ENCODE measurements around the gene PTPRR.

PTPRR gene

GRCh38 chr12:70663838-70664237 lies 256.7 kb downstream of the PTPRR start:
- DNase-seq (ENCODE audit: low read depth, low spot score): no peak
- CTCF ChIA-PET: no interaction called here
- no peak overlapping the region for H3K4me3 ChIP-seq (ENCODE audit: low read depth, low read length)
- TF ChIP-seq CTCF (IDR thresholded peaks at IDR 0.05; ENCODE audit: insufficient read depth, low read length, missing control alignments): no peak
- POLR2A ChIA-PET: no interaction called here

GRCh38 chr12:70661466-70662161 lies 258.9 kb downstream of the PTPRR start:
- ChIA-PET POLR2A (no interaction called here), CTCF (no interaction called here)
- no peak overlapping the region for H3K4me3 ChIP-seq (ENCODE audit: low read depth, low read length)
- no peak for TF ChIP-seq CTCF (IDR thresholded peaks at IDR 0.05; ENCODE audit: insufficient read depth, low read length, missing control alignments)
- DNase-seq (ENCODE audit: low read depth, low spot score): peak; percentile 78

GRCh38 chr12:70660620-70661219 lies 259.8 kb downstream of the PTPRR start:
- no peak for TF ChIP-seq CTCF (IDR thresholded peaks at IDR 0.05; ENCODE audit: insufficient read depth, low read length, missing control alignments)
- POLR2A ChIA-PET: no interaction called here
- DNase-seq (ENCODE audit: low read depth, low spot score): peak; percentile 59
- no peak overlapping the region for H3K4me3 ChIP-seq (ENCODE audit: low read depth, low read length)
- CTCF ChIA-PET: no interaction called here

GRCh38 chr12:70660002-70660604 lies 260.4 kb downstream of the PTPRR start:
- no peak for TF ChIP-seq CTCF (IDR thresholded peaks at IDR 0.05; ENCODE audit: insufficient read depth, low read length, missing control alignments)
- CTCF ChIA-PET: interaction anchor here (0.8 to 1.1 kb wide), 2 partner anchors 9 to 10 kb away, joined by 4 read pairs; no protein-coding TSS in a partner anchor
- H3K4me3 ChIP-seq (ENCODE audit: low read depth, low read length): no peak overlapping the region
- POLR2A ChIA-PET: no interaction called here
- no peak for DNase-seq (ENCODE audit: low read depth, low spot score)

- POLR2A ChIA-PET: no interaction called here
- H3K4me3 ChIP-seq (ENCODE audit: low read depth, low read length): no peak overlapping the region
- CTCF ChIA-PET: interaction anchor here (0.8 to 1.4 kb wide), 3 partner anchors 9 to 11 kb away, joined by 4 to 6 read pairs (median 4); no protein-coding TSS in a partner anchor
- TF ChIP-seq CTCF (IDR thresholded peaks at IDR 0.05; ENCODE audit: insufficient read depth, low read length, missing control alignments): no peak
- DNase-seq (ENCODE audit: low read depth, low spot score): no peak
Measured at GRCh38 chr12:70659077-70659606, 261.4 kb downstream of the PTPRR start.
